CD4-positive, alpha-beta T cell treated with Interferon gamma for 1 hour (primary cell): ENCODE measurements around the gene CD274.
"Not testable (repeated sequence)": the region's sequence is repeated elsewhere in the genome, so short reads cannot be mapped to it uniquely, and the experiment has no call there.

Source experiments
- DNase-seq: peaks from one replicate; pipeline ENCODE4 v3.0.0-alpha.2; 2020

Gene CD274

GRCh38 chr9:5438301-5439162 lies 11.8 kb upstream of the CD274 start:
- DNase-seq, result peak; percentile 57

GRCh38 chr9:5440426-5440825 lies 9.9 kb upstream of the CD274 start:
- no peak for DNase-seq

GRCh38 chr9:5441043-5441442 lies 9.3 kb upstream of the CD274 start:
- DNase-seq, result no peak

DNA sequence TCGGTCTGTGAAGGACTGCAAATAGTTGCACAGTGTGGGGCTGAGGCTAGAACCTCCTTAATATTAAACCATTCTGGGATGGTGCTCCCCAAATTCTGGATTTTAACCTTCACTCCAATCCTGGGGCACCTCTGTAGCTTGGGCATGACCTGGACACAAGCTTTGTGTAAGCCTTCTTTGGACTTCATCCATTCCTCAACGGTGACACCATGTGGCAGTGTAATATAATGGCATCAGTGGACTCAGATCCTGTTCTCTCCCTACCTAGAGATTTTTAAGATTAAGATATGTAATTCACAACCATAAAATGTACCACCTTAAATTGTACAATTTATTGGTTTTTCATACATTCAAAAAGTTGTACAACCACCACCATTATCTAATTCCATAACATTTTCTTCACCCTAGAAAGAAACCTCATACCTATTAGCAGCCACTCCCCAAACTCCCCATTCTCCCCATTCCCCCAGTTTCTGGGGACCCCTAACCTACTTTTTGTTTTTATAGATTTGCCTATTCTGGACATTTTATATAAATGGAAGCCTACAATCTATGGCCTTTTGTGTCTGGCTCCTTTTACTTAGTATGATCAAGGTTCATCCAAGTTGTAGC lies 7.8 kb upstream of the CD274 start:
- DNase-seq, result no peak

DNA sequence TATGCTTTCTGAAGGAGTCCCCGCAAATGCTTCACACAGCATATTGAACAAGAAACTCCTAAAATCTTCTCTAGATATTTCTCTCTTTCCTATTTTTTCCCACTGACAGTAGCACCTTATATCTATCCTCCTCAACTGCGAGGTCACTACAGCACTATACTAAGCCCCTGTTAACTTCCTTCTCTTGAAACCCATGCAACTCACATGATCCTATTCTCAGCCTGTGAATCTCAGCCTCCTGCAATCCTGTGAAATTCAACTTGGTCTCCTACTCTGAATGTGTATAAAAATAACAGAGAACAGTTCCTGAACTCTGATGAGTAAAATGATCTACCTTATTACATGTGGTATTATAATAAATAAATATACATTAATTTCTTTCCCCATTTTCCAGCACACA lies 6.5 kb upstream of the CD274 start:
- no peak for DNase-seq

DNA sequence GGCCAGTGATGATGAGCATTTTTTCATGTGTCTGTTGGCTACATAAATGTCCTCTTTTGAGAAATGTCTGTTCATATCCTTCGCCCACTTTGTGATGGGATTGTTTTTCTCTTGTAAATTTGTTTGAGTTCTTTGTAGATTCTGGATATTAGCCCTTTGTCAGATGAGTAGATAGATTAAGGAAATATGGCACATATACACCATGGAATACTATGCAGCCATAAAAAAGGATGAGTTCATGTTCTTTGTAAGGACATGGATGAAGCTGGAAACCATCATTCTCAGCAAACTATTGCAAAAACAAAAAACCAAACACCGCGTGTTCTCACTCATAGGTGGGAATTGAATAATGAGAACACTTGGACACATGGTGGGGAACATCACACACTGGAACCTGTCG lies 5.2 kb upstream of the CD274 start:
- not testable (repeated sequence) for DNase-seq

DNA sequence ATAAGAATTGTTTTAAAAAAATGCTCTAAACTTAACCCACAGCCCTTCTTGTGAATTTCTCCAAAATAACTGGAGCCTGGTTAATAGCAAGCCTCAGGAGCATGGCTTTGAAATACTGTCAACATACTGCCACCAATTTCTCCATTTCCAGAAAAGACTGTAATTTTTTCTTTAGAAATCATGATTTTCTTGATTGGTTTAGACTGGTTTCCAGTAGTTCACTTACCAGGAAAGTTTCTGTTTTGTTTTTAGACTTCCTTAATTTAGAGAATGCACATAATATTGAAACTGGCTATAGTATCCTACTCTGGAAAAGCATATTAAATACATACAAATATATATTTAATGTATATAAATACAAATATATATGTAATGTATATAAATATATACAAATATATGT lies 4.5 kb upstream of the CD274 start:
- no peak for DNase-seq

DNA sequence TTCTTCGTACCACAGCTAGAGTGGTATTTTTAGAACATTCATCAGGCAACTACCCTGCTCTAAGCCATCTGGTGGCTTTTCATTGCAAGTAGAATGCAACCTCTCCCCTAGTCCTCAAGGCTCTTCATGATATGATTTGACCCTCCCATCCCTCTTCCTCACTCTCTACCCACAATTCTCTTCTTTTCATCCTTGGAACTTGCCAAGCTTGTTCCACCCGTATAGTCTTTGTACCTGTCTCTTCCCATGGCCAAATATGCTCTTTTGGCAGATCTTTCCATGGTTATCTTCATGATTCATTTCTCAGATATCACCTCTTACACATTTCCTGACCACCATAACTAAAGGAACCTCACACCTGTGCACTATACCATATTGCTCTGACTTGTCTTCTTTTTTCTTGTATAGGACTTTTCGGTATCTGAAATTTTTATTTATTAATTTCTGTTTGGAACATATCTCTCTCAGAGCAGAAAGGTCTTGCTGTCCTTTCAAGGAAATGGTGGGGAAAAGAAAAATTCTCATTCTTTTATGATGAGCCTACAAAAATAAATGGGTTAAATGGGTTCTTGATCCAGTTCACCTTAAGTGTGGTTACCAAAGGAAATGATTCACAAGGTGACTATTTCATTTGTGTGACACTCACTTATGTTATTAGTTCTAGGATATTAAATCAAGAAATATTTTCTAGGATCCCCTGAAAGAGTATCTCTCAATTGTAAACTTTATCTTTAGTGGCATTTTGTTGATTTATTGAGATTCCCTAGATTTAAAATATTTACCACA lies 3.7 kb upstream of the CD274 start:
- no peak for DNase-seq

GRCh38 chr9:5447337-5447736 lies 3.0 kb upstream of the CD274 start:
- DNase-seq, result no peak

DNA sequence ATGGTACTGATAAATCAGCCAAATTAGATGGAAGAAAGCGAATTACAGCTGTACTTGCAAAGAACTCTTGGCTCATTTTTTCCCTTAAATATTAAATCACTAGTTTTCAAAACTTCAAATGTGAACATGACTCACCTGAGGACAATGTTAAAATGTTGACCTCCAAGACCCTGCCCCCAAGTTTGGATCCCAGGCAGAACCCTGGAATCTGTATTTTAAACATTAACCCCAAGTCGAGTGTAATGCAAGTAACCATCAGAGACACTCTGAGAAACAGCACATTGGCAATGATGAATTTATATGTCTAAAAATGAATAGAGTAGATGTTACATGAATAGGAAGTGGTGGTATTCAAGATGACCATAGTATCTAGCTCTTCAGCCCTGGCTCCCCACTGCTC lies 2.3 kb upstream of the CD274 start:
- no peak for DNase-seq

GRCh38 chr9:5448461-5449435 lies 1.6 kb upstream of the CD274 start:
- no peak for DNase-seq

GRCh38 chr9:5449521-5450358 lies 602 bp upstream of the CD274 start:
- DNase-seq, result no peak

DNA sequence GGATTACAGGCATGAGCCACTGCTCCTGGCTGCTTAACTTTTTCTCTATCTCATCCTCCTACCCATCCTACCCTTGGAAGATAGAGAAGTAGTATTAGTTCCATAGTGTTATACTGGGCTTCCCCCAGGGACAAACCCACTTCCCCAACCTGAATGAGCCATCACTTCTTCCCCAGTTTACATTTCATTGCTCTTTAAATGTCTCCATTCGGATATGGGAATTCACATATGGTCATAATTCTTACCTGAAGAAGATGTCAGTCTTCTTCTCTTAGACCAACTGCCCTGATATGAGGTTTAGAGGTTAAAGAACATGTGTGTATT lies 1.9 kb downstream of the CD274 start:
- DNase-seq, result no peak

- DNase-seq, result no peak
Observed at GRCh38 chr9:5453004-5453403, 2.7 kb downstream of the CD274 start.

- no peak for DNase-seq
Observed at GRCh38 chr9:5453673-5454072, 3.3 kb downstream of the CD274 start.

DNA sequence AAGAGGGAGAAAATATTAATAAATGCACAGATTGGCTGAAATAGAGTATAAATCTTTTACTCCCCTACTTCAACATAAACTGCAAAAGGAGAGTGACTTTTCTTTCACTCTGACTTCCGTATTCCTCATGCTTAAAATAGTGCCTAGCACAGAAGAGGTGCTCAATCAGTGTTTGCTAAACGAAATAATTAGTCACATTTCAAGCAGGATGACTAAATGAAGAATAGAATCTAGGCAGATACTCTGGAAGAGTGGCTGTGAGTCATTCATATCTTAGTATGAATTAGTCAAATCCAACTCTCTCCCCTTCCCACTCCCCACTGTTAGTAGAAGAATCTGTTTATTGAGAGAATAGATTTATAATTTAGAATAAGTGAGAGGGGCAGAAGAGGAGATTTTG lies 4.8 kb downstream of the CD274 start:
- DNase-seq, result no peak

DNA sequence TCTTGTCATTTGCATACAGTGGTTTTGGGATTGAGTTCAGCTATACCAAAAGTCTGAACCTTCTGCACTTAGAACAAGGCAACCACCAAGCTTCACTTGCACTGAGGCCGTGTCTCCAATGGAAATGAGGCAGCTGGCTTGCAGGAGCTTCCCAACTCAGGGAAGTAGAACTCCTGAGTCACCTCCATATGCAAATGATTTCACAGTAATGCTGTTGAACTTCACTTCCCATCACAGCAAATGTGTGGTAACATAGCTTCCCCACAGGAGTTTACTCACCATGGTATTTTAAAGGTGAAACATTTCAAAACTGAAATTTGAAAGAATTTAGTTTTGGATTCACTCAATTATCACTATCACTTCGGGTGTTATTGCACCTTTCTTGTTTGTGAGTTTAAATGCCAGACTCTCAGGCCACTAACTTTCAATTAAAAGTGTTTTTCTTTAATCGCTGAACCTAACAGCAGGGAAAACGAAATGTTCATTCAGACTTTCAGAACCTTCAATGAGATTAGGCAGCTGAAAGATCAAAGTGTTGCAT lies 9.0 kb downstream of the CD274 start:
- peak; percentile 44 for DNase-seq

DNA sequence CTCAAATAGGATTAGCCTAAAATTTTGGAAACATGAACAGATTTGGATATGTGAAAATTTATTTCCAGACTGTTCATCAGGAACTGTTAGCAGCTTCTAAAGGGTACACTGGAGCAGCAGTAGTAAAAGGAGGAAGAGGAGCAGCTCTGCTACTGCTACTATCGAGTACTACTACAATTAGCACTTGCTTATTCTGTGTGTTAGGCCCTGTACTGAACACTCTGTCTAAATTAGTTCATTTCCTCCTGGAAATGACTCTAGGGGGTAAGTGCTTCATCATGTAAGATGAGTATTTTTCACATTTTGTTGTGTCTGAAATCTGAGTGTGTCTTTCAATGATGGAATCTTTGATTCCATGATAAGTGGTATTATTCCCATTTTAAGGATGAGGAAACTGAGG lies 9.8 kb downstream of the CD274 start:
- DNase-seq, result no peak

GRCh38 chr9:5464831-5465330 lies 14.5 kb downstream of the CD274 start:
- not testable (repeated sequence) for DNase-seq

DNA sequence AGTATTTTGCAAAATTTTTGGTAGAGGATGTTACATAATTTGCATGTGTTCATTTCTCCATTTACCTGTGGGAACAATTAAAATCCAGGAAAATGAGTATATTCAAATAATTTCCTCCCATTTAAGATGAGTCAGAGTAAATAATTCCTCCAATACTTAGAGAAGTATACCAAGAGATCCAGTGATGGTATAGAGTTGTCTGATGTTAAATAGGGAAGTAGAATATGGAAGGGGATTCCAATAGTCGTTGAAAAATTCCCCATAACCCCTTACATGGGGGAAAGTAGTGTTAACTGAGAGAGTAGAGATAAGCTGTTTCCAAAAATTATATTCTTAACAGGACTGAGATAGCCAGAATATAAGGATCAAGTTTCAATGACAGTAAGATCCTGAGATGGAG lies 15.7 kb downstream of the CD274 start:
- no peak for DNase-seq

GRCh38 chr9:5466766-5467165 lies 16.4 kb downstream of the CD274 start:
- no peak for DNase-seq
